BE2C (cell line): Measurements from ENCODE around the gene ARHGAP21.
"Not testable (repeated sequence)": the region's sequence is repeated elsewhere in the genome, so short reads cannot be mapped to it uniquely, and the experiment has no call there.

Source experiments
- DNase-seq: peaks from one replicate; pipeline ENCODE4 v3.0.0-alpha.2; 2020
- H3K27me3 ChIP-seq: fragments of 250-450 bp; sonication (Bioruptor Pico); 2 replicates; pipeline ENCODE4 v1.5.1; 2020; ENCODE audit warnings: mild to moderate bottlenecking
- H3K36me3 ChIP-seq: fragments of 250-450 bp; sonication (Bioruptor Pico); 2 replicates; pipeline ENCODE4 v1.5.1; 2020; ENCODE audit warnings: mild to moderate bottlenecking
- H3K4me1 ChIP-seq: fragments of 250-450 bp; sonication (Bioruptor Pico); 2 replicates; pipeline ENCODE4 v1.5.1; 2020
- H3K4me3 ChIP-seq: 2 replicates; pipeline ENCODE4 v1.5.1; 2011; ENCODE audit warnings: low read depth, low read length
- H3K9me3 ChIP-seq: fragments of 250-450 bp; sonication (Bioruptor Pico); 2 replicates; pipeline ENCODE4 v1.5.1; 2020
- CTCF ChIP-seq: IDR thresholded peaks from 2 replicates; pipeline ENCODE4 v1.5.1; 2012; ENCODE audit warnings: mild to moderate bottlenecking, low read depth, low read length

Gene ARHGAP21

DNA sequence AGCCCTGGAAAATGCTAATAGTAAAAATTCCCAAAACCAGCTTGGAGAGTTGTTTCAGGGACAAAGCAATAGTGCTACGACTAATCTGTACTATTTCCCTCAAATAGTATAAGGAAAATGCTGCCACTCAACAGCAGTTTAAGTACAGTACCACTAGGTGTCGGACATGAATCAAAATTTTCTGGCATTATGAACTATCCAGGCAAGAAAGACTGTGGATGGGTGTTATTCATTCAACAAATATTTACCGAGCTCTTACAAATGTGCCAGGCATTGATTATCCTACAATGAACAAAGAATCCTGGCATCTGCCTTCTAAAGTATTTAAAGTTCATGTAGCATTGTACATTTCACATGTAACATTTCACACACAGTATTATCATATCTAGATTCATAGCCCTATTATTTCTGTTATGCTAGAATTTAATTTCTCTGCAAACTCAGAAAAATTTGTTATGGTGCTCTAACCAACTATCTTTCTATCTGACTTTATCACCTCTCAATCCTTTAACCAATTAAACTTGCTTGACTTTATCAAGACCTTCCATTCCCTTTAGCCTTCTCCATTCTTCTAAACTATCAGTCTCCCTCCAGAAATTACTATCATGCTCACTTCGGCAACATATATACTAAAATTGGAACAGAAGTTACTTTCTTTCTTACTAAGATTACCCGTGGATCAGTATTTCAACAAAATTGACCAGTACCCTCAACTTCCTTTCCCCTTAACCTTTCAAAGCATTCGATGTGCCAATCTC, 80.6 kb downstream of the ARHGAP21 start:
- Histone ChIP-seq H3K27me3 (no peaks in the 10 kb centered on the region), H3K4me1 (no peaks in the 10 kb centered on the region), H3K9me3 (no peaks in the 10 kb centered on the region), H3K4me3 (no peak overlapping the region), H3K36me3 (no peaks in the 10 kb centered on the region)
- peak; percentile 78 for TF ChIP-seq CTCF
- DNase-seq: peak; percentile 10

DNA sequence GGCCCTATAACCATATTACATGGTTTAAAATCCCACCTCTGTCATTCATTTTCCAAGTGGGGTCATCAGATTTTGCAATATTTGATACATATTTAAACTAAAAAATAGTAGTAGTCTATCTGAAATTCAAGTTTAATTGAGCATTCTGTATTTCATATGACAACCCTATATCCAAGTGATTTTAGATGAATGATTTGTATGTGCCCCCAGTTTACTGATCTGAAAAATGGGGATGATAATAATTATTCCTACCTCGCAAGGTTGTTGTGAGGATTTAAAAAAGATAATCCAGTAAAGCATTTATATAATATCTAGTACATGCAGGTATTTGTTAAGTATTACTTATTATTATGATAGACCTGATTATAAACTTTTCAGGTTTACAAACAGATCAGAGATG, 84.6 kb downstream of the ARHGAP21 start:
- Histone ChIP-seq H3K4me1 (no peaks in the 10 kb centered on the region), H3K4me3 (no peak overlapping the region), H3K9me3 (no peaks in the 10 kb centered on the region), H3K36me3 (no peaks in the 10 kb centered on the region), H3K27me3 (no peaks in the 10 kb centered on the region)
- no peak for DNase-seq
- no peak for TF ChIP-seq CTCF

DNA sequence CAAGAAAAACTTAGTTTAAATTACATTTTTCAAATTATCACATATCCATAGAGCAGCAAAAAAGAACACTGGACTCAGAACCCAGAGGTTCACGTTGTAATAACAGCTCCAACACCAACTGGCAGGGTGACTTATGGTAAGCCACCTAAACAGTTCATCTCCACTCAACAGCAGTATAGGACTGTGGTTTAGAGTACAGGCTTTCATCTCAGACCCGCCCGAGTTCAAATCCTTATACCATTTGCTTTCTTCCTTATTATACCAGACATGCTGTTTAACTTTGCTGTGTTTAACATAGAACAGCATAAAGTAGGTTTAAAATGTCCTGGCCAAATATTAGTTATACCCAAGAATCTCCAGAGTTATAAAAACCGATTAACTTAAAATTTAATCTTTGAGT, 97.9 kb downstream of the ARHGAP21 start:
- no peaks in the 10 kb centered on the region for H3K36me3 ChIP-seq
- no peaks in the 10 kb centered on the region for H3K9me3 ChIP-seq
- no peak for TF ChIP-seq CTCF
- DNase-seq: no peak
- no peaks in the 10 kb centered on the region for H3K4me1 ChIP-seq
- H3K4me3 ChIP-seq: no peak overlapping the region
- no peaks in the 10 kb centered on the region for H3K27me3 ChIP-seq

- no peaks in the 10 kb centered on the region for H3K27me3 ChIP-seq
- no peak for DNase-seq
- no peaks in the 10 kb centered on the region for H3K4me1 ChIP-seq
- H3K4me3 ChIP-seq: no peak overlapping the region
- TF ChIP-seq CTCF: no peak
- H3K9me3 ChIP-seq: no peaks in the 10 kb centered on the region
- H3K36me3 ChIP-seq: no peaks in the 10 kb centered on the region
Measured at GRCh38 chr10:24623383-24623782, 100.3 kb downstream of the ARHGAP21 start.

DNA sequence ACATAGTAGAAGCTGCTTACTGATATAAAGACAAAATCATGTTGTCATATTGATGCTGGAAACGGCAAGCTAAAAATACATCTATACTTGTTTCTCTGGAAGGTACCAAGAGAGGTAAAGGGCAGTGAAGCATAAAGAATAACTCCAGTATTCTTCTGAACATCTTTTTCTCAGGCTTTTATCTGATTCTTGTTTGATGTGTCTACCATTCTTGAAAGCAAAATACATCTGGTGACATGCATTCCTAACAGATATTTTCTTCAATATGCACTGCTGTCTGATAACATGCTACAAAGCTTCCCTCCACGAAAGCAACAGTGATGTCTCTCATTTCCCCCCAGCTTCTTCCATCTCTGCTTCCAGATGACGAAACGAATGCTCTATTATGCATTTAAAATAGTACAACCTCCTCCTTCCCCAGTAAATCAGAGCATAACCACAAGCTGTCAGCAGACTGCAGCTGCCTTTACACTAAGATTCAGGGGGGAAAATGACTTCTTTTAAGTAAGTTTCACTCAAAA, 100.8 kb downstream of the ARHGAP21 start:
- TF ChIP-seq CTCF: no peak
- Histone ChIP-seq H3K27me3 (no peaks in the 10 kb centered on the region), H3K9me3 (no peaks in the 10 kb centered on the region), H3K36me3 (no peaks in the 10 kb centered on the region), H3K4me3 (no peak overlapping the region), H3K4me1 (no peaks in the 10 kb centered on the region)
- no peak for DNase-seq

- not testable (repeated sequence) for H3K4me3 ChIP-seq, DNase-seq, H3K36me3 ChIP-seq, H3K4me1 ChIP-seq, H3K9me3 ChIP-seq, H3K27me3 ChIP-seq
Measured at GRCh38 chr10:24621035-24621795, 102.5 kb downstream of the ARHGAP21 start.

- not testable (repeated sequence) for H3K36me3 ChIP-seq, DNase-seq, H3K9me3 ChIP-seq, H3K4me3 ChIP-seq, H3K4me1 ChIP-seq, H3K27me3 ChIP-seq
Measured at GRCh38 chr10:24619994-24620310, 103.7 kb downstream of the ARHGAP21 start.

- H3K4me3 ChIP-seq, H3K4me1 ChIP-seq, DNase-seq, H3K36me3 ChIP-seq, H3K27me3 ChIP-seq, H3K9me3 ChIP-seq: not testable (repeated sequence)
Measured at GRCh38 chr10:24619291-24619993, 104.2 kb downstream of the ARHGAP21 start.
